ENCODE measurements around the gene SLC12A3. TPM values are rescaled to one million over a fixed set of nuclear protein-coding genes. Genes with fewer than 3 reads are reported as not detected.

SLC12A3 gene
- total RNA-seq, 4 donors from 2014 or later: not detected

- Histone ChIP-seq H3K4me3 (no peak overlapping the region), H3K36me3 (no peaks in the 10 kb centered on the region), H3K9me3 (no peaks in the 10 kb centered on the region), H3K27me3 (no peaks in the 10 kb centered on the region), H3K4me1 (peaks cover 0 to 11% (median 4%) of the 10 kb centered on the region in 4 donors), H3K27ac (peak overlapping the region in 2 of 4 donors; percentile 20 to 54)
- DNase-seq: peak in 2 of 3 donors; percentile 46 to 62
- TF ChIP-seq, protein P1, sequence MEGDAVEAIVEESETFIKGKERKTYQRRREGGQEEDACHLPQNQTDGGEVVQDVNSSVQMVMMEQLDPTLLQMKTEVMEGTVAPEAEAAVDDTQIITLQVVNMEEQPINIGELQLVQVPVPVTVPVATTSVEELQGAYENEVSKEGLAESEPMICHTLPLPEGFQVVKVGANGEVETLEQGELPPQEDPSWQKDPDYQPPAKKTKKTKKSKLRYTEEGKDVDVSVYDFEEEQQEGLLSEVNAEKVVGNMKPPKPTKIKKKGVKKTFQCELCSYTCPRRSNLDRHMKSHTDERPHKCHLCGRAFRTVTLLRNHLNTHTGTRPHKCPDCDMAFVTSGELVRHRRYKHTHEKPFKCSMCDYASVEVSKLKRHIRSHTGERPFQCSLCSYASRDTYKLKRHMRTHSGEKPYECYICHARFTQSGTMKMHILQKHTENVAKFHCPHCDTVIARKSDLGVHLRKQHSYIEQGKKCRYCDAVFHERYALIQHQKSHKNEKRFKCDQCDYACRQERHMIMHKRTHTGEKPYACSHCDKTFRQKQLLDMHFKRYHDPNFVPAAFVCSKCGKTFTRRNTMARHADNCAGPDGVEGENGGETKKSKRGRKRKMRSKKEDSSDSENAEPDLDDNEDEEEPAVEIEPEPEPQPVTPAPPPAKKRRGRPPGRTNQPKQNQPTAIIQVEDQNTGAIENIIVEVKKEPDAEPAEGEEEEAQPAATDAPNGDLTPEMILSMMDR (IDR thresholded peaks at IDR 0.05): peak in 4 of 6 experiments; percentile 14 to 35 (median 32)
- no peak for TF ChIP-seq POLR2A (IDR thresholded peaks at IDR 0.05)
Measured at GRCh38 chr16:56869513-56870275, 4.7 kb downstream of the SLC12A3 start.

DNA sequence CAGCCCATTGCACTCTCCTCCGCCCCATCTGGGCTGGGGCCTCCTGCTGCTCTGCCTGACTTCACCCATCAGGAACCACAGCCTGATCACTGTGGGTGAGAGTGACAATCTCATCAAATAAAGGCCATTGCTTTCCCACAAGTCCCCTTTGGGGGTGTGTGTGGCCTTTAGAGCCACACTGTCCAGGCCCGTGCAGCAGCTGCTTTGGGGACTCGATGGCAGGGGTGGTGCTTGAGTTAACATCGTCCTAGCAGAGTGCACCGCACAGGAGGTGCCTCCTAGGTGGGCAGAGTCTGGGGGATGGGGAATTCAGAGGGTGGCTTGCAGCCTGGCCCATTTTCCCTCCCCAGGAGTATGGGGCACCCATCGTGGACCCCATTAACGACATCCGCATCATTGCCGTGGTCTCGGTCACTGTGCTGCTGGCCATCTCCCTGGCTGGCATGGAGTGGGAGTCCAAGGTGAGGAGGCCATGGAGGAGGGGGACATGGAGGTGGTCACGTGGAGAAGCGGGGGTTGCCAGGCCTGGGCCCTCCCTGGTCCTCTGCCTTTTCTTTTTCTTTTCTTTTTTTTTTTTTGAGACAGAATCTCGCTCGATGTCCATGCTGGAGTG is 5.4 kb downstream of the SLC12A3 start:
- H3K27ac ChIP-seq: peak overlapping the region in 1 of 4 donors; percentile 54
- no peaks in the 10 kb centered on the region for H3K9me3 ChIP-seq
- H3K36me3 ChIP-seq: no peaks in the 10 kb centered on the region
- peaks cover 0 to 11% (median 4%) of the 10 kb centered on the region in 4 donors for H3K4me1 ChIP-seq
- DNase-seq: no peak
- no peak for TF ChIP-seq POLR2A (IDR thresholded peaks at IDR 0.05)
- TF ChIP-seq, protein P1 (IDR thresholded peaks at IDR 0.05): no peak
- no peak overlapping the region for H3K4me3 ChIP-seq
- H3K27me3 ChIP-seq: no peaks in the 10 kb centered on the region

- Histone ChIP-seq H3K27me3 (no peaks in the 10 kb centered on the region), H3K36me3 (no peaks in the 10 kb centered on the region), H3K4me1 (peaks cover 0 to 11% (median 4%) of the 10 kb centered on the region in 4 donors), H3K9me3 (no peaks in the 10 kb centered on the region), H3K4me3 (no peak overlapping the region), H3K27ac (no peak overlapping the region)
- peak in 2 of 3 donors; percentile 55 to 69 for DNase-seq
- TF ChIP-seq POLR2A (IDR thresholded peaks at IDR 0.05): no peak
- TF ChIP-seq, protein P1 (IDR thresholded peaks at IDR 0.05): no peak
Measured at GRCh38 chr16:56871172-56871593, 6.2 kb downstream of the SLC12A3 start.

DNA sequence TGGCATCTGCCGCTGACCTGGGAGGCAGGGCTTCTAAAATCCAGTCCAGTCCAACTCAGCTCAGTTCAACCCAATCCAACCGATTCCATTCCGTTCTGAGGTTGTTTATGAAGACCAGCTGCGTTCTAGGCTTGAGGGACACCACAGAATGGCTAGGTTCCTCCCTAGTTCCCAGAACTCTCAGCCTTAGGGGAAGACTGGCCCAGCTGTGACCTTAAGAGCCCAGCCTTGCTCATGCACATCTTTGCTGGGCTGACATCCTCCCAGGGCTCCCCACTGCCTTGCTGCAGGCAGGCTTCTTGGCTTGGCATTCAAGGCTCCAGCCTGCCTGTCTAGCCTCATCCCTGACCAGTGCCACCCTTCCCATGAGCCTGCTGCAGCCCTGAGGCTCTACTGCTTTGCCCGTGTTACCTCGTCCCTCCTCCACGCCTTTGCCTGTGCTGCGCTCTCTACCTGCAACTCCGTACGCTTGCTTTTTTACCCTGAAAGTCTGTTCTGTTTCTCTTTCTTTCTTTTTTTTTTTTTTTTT is 7.9 kb downstream of the SLC12A3 start:
- peak overlapping the region in 1 of 4 donors; percentile 35 for H3K27ac ChIP-seq
- H3K36me3 ChIP-seq: no peaks in the 10 kb centered on the region
- peaks cover 0 to 2% (median under 1%) of the 10 kb centered on the region in 4 donors for H3K4me1 ChIP-seq
- no peak overlapping the region for H3K4me3 ChIP-seq
- H3K27me3 ChIP-seq: no peaks in the 10 kb centered on the region
- H3K9me3 ChIP-seq: no peaks in the 10 kb centered on the region
- TF ChIP-seq, protein P1 (IDR thresholded peaks at IDR 0.05): no peak
- TF ChIP-seq POLR2A (IDR thresholded peaks at IDR 0.05): no peak
- no peak for DNase-seq

GRCh38 chr16:56874800-56875199 is 9.8 kb downstream of the SLC12A3 start:
- DNase-seq: no peak
- H3K9me3 ChIP-seq: no peaks in the 10 kb centered on the region
- H3K4me3 ChIP-seq: no peak overlapping the region
- no peaks in the 10 kb centered on the region for H3K36me3 ChIP-seq
- TF ChIP-seq, protein P1 (IDR thresholded peaks at IDR 0.05): no peak
- peak overlapping the region in 1 of 4 donors; percentile 13 for H3K27ac ChIP-seq
- H3K27me3 ChIP-seq: no peaks in the 10 kb centered on the region
- no peaks in the 10 kb centered on the region for H3K4me1 ChIP-seq
